ENCODE data around the gene LYL1. TPM values are rescaled to one million over a fixed set of nuclear protein-coding genes. Genes with fewer than 3 reads are reported as not detected.

LYL1 gene
- total RNA-seq, 1 experiment from 2014 or later, result 0.63 TPM

DNA sequence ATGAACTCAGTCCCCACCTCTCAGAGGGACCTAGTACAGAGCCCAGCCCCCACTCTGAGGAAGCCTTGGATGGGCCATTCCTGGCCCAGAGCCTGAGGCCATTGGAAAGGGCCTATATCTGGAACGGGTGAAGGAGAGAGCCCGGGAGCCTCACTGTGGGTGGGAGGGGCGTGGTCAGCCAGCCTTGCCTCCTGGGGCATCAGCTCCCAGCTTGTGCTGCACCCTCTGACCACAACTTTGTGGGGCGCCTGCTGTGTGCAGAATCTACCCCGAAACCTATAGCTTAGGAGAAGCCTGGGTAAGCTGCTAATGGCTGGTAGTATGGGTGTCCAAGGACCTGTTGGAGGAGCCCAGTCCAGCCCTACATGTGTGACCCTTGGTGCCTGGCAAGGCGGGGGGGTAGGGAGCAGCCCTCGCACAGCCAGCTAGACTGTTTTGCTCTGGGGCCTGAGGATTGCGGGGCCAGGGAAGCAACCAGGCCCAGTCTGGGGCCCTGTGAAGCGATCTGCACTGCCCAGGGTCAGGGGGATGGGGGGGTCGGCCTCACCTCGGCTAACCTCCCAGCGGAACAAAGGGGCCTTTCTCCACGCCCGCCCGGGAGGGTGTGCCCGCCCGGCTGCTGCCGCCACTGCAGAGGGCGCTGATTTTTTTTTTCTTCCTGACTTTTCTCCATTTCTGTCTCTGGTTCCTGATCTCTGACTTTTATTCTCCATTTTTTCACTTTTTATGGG lies 42.3 kb downstream of the LYL1 start:
- TF ChIP-seq, protein P1, sequence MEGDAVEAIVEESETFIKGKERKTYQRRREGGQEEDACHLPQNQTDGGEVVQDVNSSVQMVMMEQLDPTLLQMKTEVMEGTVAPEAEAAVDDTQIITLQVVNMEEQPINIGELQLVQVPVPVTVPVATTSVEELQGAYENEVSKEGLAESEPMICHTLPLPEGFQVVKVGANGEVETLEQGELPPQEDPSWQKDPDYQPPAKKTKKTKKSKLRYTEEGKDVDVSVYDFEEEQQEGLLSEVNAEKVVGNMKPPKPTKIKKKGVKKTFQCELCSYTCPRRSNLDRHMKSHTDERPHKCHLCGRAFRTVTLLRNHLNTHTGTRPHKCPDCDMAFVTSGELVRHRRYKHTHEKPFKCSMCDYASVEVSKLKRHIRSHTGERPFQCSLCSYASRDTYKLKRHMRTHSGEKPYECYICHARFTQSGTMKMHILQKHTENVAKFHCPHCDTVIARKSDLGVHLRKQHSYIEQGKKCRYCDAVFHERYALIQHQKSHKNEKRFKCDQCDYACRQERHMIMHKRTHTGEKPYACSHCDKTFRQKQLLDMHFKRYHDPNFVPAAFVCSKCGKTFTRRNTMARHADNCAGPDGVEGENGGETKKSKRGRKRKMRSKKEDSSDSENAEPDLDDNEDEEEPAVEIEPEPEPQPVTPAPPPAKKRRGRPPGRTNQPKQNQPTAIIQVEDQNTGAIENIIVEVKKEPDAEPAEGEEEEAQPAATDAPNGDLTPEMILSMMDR (conservative IDR thresholded peaks at IDR 0.05), result no peak
- Histone ChIP-seq H4K5ac (ENCODE audit: insufficient read length, low read depth, low read length) (no peak overlapping the region), H2BK12ac (ENCODE audit: insufficient read length, low read depth, low read length) (no peak overlapping the region), H3K27me3 (ENCODE audit: insufficient read depth, low read length) (peaks cover 49% of the 10 kb centered on the region), H2BK20ac (ENCODE audit: low read depth, low read length, poor library complexity, severe bottlenecking) (no peak overlapping the region), H2BK5ac (ENCODE audit: insufficient read length, low read length) (no peak overlapping the region), H3K9ac (ENCODE audit: extremely low read depth, insufficient read length, low read length) (no peak overlapping the region), H3K79me2 (ENCODE audit: insufficient read depth, low read length) (no peaks in the 10 kb centered on the region), H2AK5ac (ENCODE audit: insufficient read length, low read length) (no peak overlapping the region), H2BK15ac (ENCODE audit: low read depth, low read length) (no peak overlapping the region), H3K23ac (ENCODE audit: insufficient read length, low read depth, low read length) (no peak overlapping the region), H3K27ac (ENCODE audit: insufficient read length, low read depth, low read length) (no peak overlapping the region), H3K4me1 (ENCODE audit: insufficient read depth, low read length) (peaks cover 3% of the 10 kb centered on the region; the same call in 1 of the 2 replicates), H3K14ac (ENCODE audit: insufficient read depth, low read length) (no peak overlapping the region), H4K91ac (ENCODE audit: insufficient read length, low read depth, low read length) (no peak overlapping the region), H3T11ph (ENCODE audit: low read length) (no peak overlapping the region), H3K4me2 (ENCODE audit: insufficient read depth, insufficient read length, low read length) (peak overlapping the region; percentile 27), H3K18ac (ENCODE audit: insufficient read length, low read depth, low read length) (no peak overlapping the region), H3K4ac (ENCODE audit: low read depth, low read length) (no peak overlapping the region), H2AFZ (ENCODE audit: low read length) (no peak overlapping the region), H3K79me1 (ENCODE audit: insufficient read depth, low read depth, low read length, poor library complexity, severe bottlenecking) (no peaks in the 10 kb centered on the region), H4K20me1 (ENCODE audit: control insufficient read depth, insufficient read depth, insufficient read length) (no peaks in the 10 kb centered on the region), H2BK120ac (ENCODE audit: low read depth, low read length, poor library complexity, severe bottlenecking) (no peak overlapping the region), H3K56ac (ENCODE audit: insufficient read length, low read depth, low read length) (no peak overlapping the region), H3K9me3 (ENCODE audit: control insufficient read depth, low read depth, low read length) (no peaks in the 10 kb centered on the region), H4K8ac (replicated peaks; ENCODE audit: insufficient read length, low read depth, low read length) (no peak overlapping the region), H3K23me2 (ENCODE audit: insufficient read length, low read depth, low read length, poor library complexity, severe bottlenecking) (peaks cover 7% of the 10 kb centered on the region)
- WGBS (ENCODE audit: extremely low coverage, insufficient read length, low lambda C conversion rate), result no CpG with 5 or more reads among the region's 19 CpGs
- H3K9me3 Mint-ChIP-seq, result no peaks in the 10 kb centered on the region; a peak in 1 of 5 replicates
- H3K4me1 Mint-ChIP-seq, result peaks cover 21 to 36% of the 10 kb centered on the region in 2 experiments
- H3K27ac Mint-ChIP-seq, result no peak overlapping the region
- no peak for DNase-seq
- no peaks in the 10 kb centered on the region for H3K36me3 Mint-ChIP-seq (ENCODE audit: insufficient read depth in 1 of 3, low read depth in 3 of 3)
- H3K27me3 Mint-ChIP-seq (ENCODE audit: low read depth), result peaks cover 100% of the 10 kb centered on the region
- peak overlapping the region; percentile 47 to 75 for H3K4me3 Mint-ChIP-seq

All from H9 (cell line).